Astrocyte (in vitro differentiated cells and primary cell): ENCODE measurements around the gene PROKR2. TPM values are rescaled to one million over a fixed set of nuclear protein-coding genes. Genes with fewer than 3 reads are reported as not detected.
A peak's percentile ranks its signal among the peaks of the same experiment; 100 is the strongest.

ENCODE experiments used
- DNase-seq: peaks from one replicate; pipeline ENCODE4 v3.0.0-alpha.2; 2010; ENCODE audit warnings: low read depth
- FAIRE-seq: peaks from 2 replicates; lab custom pipeline; 2011; peaks lifted over from hg19 to GRCh38; lab: Jason Lieb, UNC
- H2AFZ ChIP-seq: 2 replicates; pipeline ENCODE4 v1.6.0; 2012; ENCODE audit warnings: low read depth, low read length, inconsistent platforms
- H3K27ac ChIP-seq: 2 replicates; pipeline ENCODE4 v1.5.1; 2011; ENCODE audit warnings: low read depth, low read length, inconsistent platforms
- H3K27me3 ChIP-seq: 2 replicates; pipeline ENCODE4 v1.6.0; 2011; ENCODE audit warnings: low read length, inconsistent platforms; ENCODE audit not compliant: insufficient read depth
- H3K36me3 ChIP-seq: 2 replicates; pipeline ENCODE4 v1.5.1; 2011; ENCODE audit warnings: low read length, inconsistent platforms; ENCODE audit not compliant: insufficient read depth
- H3K4me1 ChIP-seq: 2 replicates; pipeline ENCODE4 v1.5.1; 2011; ENCODE audit warnings: low read length, inconsistent platforms; ENCODE audit not compliant: insufficient read depth
- H3K4me2 ChIP-seq: 2 replicates; pipeline ENCODE4 v1.6.0; 2012; ENCODE audit warnings: low read length, inconsistent platforms
- H3K4me3 ChIP-seq: 2 replicates; pipeline ENCODE4 v1.5.1; 2011; ENCODE audit warnings: low read depth, mild to moderate bottlenecking, low read length, inconsistent platforms; ENCODE audit not compliant: insufficient read depth
- H3K79me2 ChIP-seq: 2 replicates; pipeline ENCODE4 v1.6.0; 2012; ENCODE audit warnings: mild to moderate bottlenecking, low read length, inconsistent platforms; ENCODE audit not compliant: insufficient read depth
- H3K9ac ChIP-seq: 2 replicates; pipeline ENCODE4 v1.6.0; 2012; ENCODE audit warnings: mild to moderate bottlenecking, low read length, inconsistent platforms
- H3K9me3 ChIP-seq: 2 replicates; pipeline ENCODE4 v1.5.1; 2012; ENCODE audit warnings: low read depth, mild to moderate bottlenecking, low read length, inconsistent platforms; ENCODE audit not compliant: insufficient read depth
- H4K20me1 ChIP-seq: 2 replicates; pipeline ENCODE4 v1.6.0; 2012; ENCODE audit warnings: low read length, inconsistent platforms; ENCODE audit not compliant: insufficient read depth
- H3K27ac Mint-ChIP-seq: one replicate; pipeline ENCODE4 v1.8.0; 2021; ENCODE audit warnings: mild to moderate bottlenecking, mixed read lengths; ENCODE audit not compliant: unreplicated experiment
- H3K27me3 Mint-ChIP-seq: one replicate; pipeline ENCODE4 v1.8.0; 2021; ENCODE audit warnings: low read depth, mixed read lengths; ENCODE audit not compliant: unreplicated experiment
- H3K36me3 Mint-ChIP-seq: one replicate; pipeline ENCODE4 v1.8.0; 2021; ENCODE audit warnings: low read depth, mixed read lengths; ENCODE audit not compliant: unreplicated experiment
- H3K4me1 Mint-ChIP-seq: one replicate; pipeline ENCODE4 v1.8.0; 2021; ENCODE audit warnings: low read depth, mixed read lengths; ENCODE audit not compliant: unreplicated experiment
- H3K4me3 Mint-ChIP-seq: one replicate; pipeline ENCODE4 v1.8.0; 2021; ENCODE audit warnings: mild to moderate bottlenecking, moderate library complexity, mixed read lengths; ENCODE audit not compliant: unreplicated experiment
- H3K9me3 Mint-ChIP-seq: one replicate; pipeline ENCODE4 v1.8.0; 2021; ENCODE audit warnings: mild to moderate bottlenecking, mixed read lengths; ENCODE audit not compliant: unreplicated experiment
- CTCF ChIP-seq: IDR thresholded peaks from 2 replicates; pipeline ENCODE4 v1.5.1; 2011; ENCODE audit warnings: low read depth, mild to moderate bottlenecking, inconsistent platforms, low read length, moderate library complexity; ENCODE audit not compliant: insufficient read depth
- EZH2 ChIP-seq: IDR thresholded peaks from 2 replicates; pipeline ENCODE4 v1.6.1; 2012; ENCODE audit warnings: mild to moderate bottlenecking, low read length, inconsistent platforms; ENCODE audit not compliant: insufficient read depth
- total RNA-seq: library from RNA; stranded (reverse); gene quantifications from 2 replicates; pipeline ENCODE4 v1.2.1, GENCODE V29; 2021

Gene PROKR2
- total RNA-seq, 1 donor from 2014 or later: not detected

GRCh38 chr20:5364136-5364821 lies 47.5 kb upstream of the PROKR2 start:
- Histone ChIP-seq H3K36me3 (no peaks in the 10 kb centered on the region), H3K9me3 (no peaks in the 10 kb centered on the region), H3K4me3 (no peak overlapping the region), H2AFZ (no peak overlapping the region), H3K4me1 (no peaks in the 10 kb centered on the region), H3K4me2 (no peak overlapping the region), H3K27me3 (no peaks in the 10 kb centered on the region), H3K27ac (no peak overlapping the region), H3K79me2 (no peaks in the 10 kb centered on the region), H4K20me1 (no peaks in the 10 kb centered on the region), H3K9ac (no peak overlapping the region)
- Mint-ChIP-seq H3K9me3 (no peaks in the 10 kb centered on the region), H3K27me3 (no peaks in the 10 kb centered on the region), H3K4me3 (peak overlapping the region; percentile 54), H3K36me3 (no peaks in the 10 kb centered on the region), H3K27ac (peak overlapping the region; percentile 97), H3K4me1 (peaks cover 27% of the 10 kb centered on the region)
- TF ChIP-seq CTCF (no peak), EZH2 (no peak)
- no peak for FAIRE-seq
- no peak for DNase-seq

- FAIRE-seq (no peak), DNase-seq (no peak)
- H3K4me2 ChIP-seq: no peak overlapping the region
- no peak overlapping the region for H3K9ac ChIP-seq
- H3K27me3 Mint-ChIP-seq: no peaks in the 10 kb centered on the region
- no peak overlapping the region for H2AFZ ChIP-seq
- H3K36me3 Mint-ChIP-seq: no peaks in the 10 kb centered on the region
- H3K27ac Mint-ChIP-seq: no peak overlapping the region
- H3K36me3 ChIP-seq: no peaks in the 10 kb centered on the region
- H3K4me3 Mint-ChIP-seq: no peak overlapping the region
- no peaks in the 10 kb centered on the region for H3K79me2 ChIP-seq
- H3K27me3 ChIP-seq: no peaks in the 10 kb centered on the region
- no peak overlapping the region for H3K4me3 ChIP-seq
- no peaks in the 10 kb centered on the region for H3K9me3 Mint-ChIP-seq
- peaks cover 27% of the 10 kb centered on the region for H3K4me1 Mint-ChIP-seq
- no peak for TF ChIP-seq EZH2
- no peaks in the 10 kb centered on the region for H3K9me3 ChIP-seq
- no peaks in the 10 kb centered on the region for H3K4me1 ChIP-seq
- no peak overlapping the region for H3K27ac ChIP-seq
- no peaks in the 10 kb centered on the region for H4K20me1 ChIP-seq
These were observed 46.0 kb upstream of the PROKR2 start for GRCh38 chr20:5362771-5363170.

DNA sequence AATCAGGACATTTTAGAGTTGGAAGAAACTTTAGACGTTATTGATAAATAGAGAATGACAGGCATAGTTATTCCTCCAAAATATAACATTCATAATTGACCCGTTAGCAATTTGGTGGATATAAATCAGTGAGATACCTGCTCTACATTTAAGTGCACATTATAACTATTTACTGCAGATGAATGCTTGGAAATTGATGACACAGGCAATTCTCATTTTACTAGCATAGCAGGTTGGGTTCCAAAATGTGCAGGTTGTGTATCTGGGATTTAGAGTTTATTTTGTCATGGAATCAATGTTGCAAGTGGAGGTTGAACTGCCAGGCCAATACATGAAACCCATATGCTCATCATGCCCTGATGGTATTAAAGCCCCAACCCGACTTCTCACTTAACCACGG lies 44.4 kb upstream of the PROKR2 start:
- Histone ChIP-seq H3K9me3 (no peaks in the 10 kb centered on the region), H3K27me3 (no peaks in the 10 kb centered on the region), H3K4me1 (no peaks in the 10 kb centered on the region), H3K9ac (no peak overlapping the region), H3K36me3 (no peaks in the 10 kb centered on the region), H3K4me3 (no peak overlapping the region), H4K20me1 (no peaks in the 10 kb centered on the region), H3K79me2 (no peaks in the 10 kb centered on the region), H2AFZ (no peak overlapping the region), H3K27ac (no peak overlapping the region), H3K4me2 (no peak overlapping the region)
- Mint-ChIP-seq H3K27ac (no peak overlapping the region), H3K27me3 (no peaks in the 10 kb centered on the region), H3K36me3 (no peaks in the 10 kb centered on the region), H3K9me3 (no peaks in the 10 kb centered on the region), H3K4me3 (no peak overlapping the region), H3K4me1 (peaks cover 30% of the 10 kb centered on the region)
- TF ChIP-seq EZH2: no peak
- TF ChIP-seq CTCF: no peak
- FAIRE-seq (no peak), DNase-seq (no peak)
